Stimulated activated naive CD8-positive, alpha-beta T cell treated with anti-CD3 and anti-CD28 coated beads, Interleukin-15, Interleukin-2, amounts not matched to agents 100 U/mL and 50 U/mL, for 24 hours (primary cell): ENCODE data around the gene SH3D21.

Experiments used
- ATAC-seq: fragments of 150-1000 bp; cut with Tn5 transposase; one replicate; pipeline ENCODE4 v1.10.0; 2021
- DNase-seq: peaks from one replicate; pipeline ENCODE4 v3.0.0; 2021

Gene SH3D21

DNA sequence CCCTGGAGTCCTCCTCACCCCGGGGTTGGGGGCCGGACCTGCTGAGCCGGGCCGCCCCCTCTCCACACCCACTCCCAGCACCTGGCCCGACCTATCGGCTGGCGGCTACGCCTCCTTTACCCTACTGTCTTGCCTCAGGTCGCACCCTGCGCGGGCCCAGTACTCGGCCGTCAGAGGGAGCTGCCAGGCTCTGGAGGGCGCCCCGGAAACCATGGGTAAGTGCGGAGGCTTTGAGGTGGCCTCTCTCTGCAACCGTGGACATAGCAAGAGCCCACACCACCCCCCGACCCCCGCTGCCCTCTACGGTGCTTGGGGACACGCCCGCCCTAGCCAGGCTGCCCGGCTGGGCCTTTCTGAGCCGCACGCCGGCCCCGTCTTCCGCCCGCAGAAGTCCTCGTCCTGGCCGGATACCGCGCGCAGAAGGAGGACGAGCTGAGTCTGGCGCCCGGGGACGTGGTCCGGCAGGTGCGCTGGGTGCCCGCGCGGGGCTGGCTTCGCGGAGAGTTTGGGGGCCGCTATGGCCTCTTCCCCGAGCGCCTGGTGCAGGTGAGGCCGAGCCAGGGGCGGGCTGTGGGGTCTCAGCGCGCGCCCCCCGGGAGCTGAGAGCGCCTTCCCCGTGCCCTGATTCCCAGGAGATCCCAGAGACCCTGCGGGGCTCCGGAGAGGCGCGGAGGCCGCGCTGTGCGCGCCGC is at the start of gene SH3D21:
SH3D21 (plus strand) TSS at position 159 of the 692 bp plus-strand sequence; CDS start at position 212, 53 bp downstream.
- ATAC-seq: peak; percentile 33
- DNase-seq: peak; percentile 64

DNA sequence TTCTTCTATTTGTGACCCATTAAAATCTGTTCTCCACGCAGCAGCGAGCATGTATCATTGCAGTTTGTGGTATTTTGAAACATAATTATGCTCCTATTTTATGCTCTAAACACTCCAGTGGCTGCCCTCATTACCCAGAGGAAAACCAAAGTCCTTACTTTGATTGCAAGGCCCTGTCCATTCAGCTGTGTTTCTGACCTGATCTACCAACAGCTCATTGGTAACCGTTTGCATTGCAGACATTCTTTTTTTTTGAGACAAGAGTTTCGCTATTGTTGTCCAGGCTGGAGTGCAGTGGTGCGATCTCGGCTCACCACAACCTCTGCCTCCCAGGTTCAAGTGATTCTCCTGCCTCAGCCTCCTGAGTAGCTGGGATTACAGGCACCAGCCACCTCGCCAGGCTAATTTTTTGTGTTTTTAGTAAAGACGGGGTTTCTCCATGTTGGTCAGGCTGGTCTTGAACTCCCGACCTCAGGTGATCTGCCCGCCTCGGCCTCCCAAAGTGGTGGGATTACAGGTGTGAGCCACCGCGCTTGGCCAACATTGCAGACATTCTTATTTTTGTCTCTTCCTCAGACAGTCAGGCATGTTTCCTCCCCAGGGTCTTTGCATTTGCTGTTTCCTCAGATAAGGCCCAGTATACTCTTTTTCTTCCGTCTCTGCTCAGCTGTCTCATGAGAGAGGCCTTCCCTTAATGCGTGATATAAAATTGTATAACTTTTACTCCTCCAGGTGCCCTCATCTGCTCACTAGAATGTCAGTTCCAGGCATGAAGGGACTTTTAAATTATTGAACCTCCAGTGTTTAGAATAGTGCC is 49.4 kb upstream of the SH3D21 start:
- ATAC-seq: no peak
- no peak for DNase-seq

DNA sequence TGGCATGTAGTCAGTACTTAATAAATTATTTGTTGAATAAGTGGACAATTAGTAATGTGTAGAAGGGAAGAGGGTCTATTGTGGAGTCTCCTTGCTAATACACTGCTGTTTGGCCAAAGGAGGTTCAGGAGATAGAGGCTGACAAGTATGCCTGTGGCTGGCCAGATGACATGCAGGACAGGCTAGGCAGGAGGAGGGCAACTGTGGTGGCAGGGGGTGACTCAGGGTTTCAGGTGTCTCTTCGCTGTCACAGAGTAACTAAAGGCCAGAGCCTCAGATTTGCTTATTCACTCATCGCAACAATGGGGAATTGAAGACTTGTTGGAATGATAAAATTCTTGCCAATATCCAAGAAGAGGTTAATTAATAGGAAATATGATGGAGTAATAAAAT is 48.8 kb upstream of the SH3D21 start:
- DNase-seq (peak; percentile 11), ATAC-seq (peak; percentile 82)

DNA sequence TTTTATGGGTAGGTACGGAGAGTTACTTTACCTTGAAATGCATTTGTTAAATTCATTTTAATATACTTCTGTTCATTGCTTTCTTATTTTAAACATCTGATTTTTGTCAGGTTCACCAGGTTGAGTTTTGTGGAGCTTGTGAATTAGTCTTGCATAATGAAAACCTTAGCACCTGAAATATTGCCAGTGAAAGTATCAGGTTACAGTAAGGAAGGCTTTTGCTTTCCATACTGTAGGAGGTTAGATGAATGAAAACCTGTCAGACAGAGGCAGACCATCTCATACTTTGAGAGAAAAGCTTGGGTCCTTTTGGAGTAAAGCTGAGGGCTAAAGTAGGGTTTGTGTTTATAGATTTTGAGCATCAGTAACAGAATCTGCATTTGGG is 47.2 kb upstream of the SH3D21 start:
- ATAC-seq (no peak), DNase-seq (no peak)

DNA sequence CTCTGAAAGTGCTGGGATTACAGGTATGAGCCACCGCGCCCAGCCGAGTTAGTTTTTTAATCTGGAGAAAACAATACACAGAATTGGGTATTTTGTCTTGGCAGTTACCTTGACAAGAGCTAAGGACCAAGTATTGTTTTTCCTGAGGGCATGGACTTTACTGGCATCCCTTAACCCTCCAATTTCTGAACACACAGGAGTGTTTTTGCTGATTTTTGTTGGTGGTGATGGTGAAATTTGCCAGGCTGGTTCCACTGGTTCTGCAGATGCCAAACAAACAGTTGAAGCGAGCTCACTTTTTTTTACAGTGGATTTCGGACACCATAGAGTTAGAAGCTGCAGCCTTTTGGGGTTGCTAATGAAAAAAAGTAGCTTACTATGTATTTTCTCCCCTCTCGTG is 37.2 kb upstream of the SH3D21 start:
- no peak for ATAC-seq
- no peak for DNase-seq

DNA sequence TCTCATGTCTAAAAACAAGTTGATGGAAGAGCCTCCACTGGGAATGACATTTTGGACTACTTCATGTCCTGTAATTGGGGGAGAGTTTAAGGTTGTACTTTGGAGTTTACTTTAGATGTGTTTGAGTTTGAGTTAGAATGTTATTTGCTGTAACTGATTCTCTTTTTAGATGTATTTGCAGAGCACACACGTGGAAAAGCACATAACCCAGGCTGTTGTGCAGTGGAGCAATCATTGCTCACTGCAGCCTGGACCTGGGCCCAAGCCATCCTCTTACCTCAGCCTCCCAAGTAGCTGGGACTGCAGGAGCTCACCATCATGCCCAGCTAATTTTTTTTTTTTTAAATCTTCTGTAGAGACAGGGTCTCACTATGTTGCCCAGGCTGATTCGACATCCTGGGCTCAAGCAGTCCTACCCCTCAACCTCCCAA is 36.7 kb upstream of the SH3D21 start:
- DNase-seq (no peak), ATAC-seq (no peak)

DNA sequence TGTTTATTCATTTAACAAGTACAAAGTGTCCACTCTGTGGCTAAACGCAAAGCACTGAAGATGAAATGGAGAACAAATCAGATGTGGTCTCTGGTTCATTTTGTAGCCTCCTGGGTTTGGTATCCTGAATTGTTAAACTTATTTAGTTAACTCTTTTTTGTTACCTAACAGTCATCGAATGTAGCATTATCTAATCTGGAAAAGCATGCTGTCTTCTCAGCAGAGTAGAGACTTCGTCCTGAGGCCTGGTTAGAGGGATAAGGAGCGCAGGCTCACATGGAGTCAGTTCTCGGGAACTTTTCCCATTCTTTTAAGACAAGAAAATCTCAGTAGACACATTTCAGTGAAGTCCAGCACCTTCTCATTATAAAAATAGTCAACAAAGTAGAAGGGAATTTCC is 33.1 kb upstream of the SH3D21 start:
- DNase-seq: no peak
- ATAC-seq: no peak

DNA sequence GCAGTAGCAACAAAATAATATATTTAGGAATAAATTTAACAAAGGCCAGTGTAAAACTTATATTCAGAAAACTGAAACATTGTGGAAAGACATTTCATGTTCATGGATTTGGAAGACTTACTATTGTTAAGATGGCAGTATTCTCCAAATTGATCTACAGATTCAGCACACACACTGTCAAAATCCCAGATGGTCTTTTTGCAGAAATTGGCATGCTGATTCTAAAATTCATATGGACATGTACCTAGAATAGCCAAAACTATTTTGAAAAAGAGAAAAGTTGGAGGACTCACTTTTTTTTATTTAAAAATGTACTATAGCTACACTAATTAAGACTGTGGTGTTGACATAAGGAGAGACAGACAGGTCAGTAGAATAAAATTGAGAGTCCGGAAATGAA is 32.0 kb upstream of the SH3D21 start:
- no peak for ATAC-seq

DNA sequence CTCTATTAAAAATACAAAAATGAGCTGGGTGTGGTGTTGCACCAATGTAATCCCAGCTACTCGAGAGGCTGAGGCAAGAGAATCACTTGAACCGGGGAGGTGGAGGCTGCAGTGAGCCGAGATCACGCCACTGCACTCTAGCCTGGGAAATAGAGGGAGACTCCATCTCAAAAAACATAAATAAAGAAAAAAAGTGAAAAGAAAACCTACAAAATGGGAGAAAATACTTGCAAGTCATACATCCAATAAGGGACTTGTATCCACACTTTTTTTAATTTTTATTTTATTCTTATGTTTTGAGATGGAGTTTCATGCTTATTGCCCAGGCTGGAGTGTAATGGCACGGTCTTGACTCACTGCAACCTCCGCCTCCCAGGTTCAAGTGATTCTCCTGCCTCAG is 29.5 kb upstream of the SH3D21 start:
- DNase-seq: no peak
- no peak for ATAC-seq

More for the DNA sequence above, 32.0 kb upstream of the SH3D21 start:
- no peak for DNase-seq

DNA sequence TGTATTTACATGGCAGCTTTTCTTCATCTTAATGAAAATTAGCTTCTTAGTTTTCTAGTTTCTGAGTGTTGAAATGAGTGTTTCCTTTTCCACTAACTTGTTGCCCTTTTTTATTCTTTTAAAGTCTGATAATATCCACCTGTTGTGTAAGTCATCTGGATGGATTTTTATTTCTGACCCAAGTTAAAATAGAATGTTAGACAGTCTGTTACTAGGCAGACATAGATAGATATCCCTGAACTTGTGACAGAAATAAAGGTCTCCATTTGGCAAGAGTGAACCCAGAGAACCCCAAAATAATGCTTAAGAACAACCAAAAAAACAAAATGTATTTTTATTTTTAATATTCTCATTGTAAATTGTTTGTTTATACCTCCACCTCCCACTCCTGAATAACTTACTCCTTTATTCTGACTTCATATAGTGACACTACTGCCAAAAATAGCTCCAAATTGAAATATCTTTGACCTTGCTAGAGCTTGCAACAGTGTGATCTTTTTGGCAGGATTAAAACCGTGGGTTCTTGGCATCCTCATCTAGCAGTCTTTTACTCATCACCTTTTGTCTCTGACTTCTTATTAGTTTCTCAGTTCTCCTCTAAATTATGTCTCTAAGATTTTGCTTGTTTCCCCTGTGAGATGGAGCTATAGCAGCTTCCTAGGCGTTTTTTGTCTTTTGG is 26.9 kb upstream of the SH3D21 start:
- DNase-seq: no peak

DNA sequence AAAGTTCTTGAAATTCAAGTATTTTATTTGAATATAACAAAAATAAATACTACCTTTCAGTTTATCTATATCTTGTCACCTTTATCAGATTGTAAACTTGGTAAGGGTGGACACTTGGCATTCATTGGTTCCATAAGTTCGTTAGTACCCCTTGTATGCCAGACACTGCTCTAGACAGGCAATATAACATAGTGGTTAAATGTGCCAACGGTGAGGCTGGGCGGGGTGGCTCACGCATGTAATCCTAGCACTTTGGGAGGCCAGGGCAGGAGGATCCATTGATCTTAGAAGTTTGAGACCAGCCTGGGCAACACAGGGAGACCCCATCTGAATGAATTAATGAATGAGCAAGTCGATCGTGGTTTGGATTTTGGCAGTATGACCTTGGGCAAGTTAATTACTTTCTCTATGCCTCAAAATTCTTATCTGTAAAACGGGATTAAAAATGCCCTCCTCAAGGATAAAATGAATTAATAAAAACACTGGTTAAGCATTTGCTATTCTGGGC is 26.3 kb upstream of the SH3D21 start:
- no peak for DNase-seq
- no peak for ATAC-seq

More for the DNA sequence above, 26.9 kb upstream of the SH3D21 start:
- no peak for ATAC-seq

DNA sequence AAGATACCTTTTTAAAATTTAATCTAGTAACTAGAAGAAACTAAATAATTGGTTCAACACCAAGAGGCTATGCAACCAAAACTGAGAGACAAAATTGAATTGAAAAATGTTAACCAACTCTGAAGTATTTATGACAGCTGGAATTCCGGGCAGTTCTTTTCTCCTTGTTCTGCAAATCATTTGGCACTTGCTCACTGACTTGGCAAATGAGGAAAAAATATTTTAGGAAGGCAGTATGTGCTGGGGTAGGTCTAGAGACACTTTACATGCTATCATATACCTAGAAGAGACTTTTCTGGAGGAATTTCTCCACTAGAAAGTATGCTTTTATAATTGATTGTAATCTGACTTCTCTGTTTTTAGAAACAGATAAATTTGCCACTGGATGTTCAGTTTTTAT is 22.1 kb upstream of the SH3D21 start:
- DNase-seq: no peak
- ATAC-seq: no peak

DNA sequence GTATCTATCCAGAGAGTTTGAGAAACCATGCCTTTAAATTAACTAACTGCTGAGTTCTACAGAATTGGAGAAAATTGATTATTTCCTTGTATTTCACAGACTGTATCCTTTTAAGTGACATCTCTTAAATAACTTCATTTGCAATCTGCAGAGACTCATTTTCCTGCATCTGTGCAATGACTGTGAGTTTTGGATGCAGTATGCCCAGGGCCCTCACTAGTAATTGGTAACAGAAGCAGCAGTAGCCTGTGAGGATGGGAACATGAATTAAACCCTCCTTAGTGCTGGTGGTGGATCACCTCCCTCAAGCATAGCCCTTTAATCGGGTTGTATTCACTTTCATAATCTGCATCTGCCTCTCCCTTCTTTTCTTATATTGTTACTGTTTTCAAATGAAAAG is 21.7 kb upstream of the SH3D21 start:
- ATAC-seq: no peak

DNA sequence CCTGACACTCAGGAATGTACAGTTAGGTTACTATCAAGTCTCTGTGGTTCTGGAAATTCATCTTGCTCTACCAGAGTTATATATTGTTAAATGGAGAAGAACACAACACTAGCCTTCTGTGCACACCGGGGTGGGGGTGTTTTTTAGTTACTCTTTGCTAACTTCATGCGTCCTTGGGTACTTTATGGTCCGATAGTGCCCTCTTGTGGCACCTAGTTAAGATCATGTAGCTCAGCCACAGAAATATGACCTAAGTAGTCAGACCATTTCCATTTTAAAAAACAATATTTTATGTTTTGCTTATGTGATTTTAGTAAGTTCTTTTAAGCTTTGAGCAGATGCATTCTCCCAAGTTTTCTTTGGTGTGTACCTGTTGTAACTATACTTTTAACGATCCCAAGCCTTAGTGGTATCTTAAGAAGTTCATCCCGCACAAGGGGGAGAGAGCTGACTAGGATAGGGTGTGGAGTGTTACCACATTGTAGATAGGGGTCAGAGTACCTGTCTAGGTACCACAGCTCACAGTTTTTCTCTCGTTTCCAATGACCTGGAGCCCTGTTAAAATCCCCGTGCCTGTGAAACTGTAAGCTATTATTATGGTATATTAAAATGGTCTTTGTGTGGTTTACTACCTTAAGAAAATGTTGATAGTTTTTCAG is 20.6 kb upstream of the SH3D21 start:
- DNase-seq (peak; percentile 65), ATAC-seq (peak; percentile 62)

More for the DNA sequence above, 21.7 kb upstream of the SH3D21 start:
- DNase-seq: no peak

DNA sequence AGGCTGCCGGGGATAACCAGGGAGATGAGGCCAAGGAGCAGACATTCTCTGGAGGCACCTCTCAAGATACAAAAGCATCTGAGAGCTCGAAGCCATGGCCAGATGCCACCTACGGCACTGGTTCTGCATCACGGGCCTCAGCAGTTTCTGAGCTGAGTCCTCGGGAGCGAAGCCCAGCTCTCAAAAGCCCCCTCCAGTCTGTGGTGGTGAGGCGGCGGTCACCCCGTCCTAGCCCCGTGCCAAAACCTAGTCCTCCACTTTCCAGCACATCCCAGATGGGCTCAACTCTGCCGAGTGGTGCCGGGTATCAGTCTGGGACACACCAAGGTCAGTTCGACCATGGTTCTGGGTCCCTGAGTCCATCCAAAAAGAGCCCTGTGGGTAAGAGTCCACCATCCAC is 19.4 kb upstream of the SH3D21 start:
- ATAC-seq (no peak), DNase-seq (no peak)

DNA sequence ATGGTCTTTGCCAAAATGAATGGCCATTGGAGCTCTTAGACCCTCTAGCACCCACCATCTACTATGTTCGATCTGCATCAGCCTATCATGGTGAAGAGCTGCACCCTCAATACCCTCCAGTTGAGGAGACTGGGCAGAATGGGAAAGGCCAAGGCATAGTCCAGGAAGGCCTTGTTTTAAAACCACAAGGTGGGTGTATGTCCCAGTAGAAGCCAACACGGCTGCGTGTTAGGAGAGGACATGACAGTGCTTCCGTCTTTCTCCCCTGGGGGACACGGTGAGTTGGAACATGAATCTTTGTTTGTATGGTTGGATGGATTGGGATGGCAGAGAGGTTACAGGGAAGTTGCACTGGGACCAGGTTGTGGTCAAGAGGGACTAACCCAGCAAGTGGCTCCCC is 18.6 kb upstream of the SH3D21 start:
- DNase-seq (no peak), ATAC-seq (no peak)

DNA sequence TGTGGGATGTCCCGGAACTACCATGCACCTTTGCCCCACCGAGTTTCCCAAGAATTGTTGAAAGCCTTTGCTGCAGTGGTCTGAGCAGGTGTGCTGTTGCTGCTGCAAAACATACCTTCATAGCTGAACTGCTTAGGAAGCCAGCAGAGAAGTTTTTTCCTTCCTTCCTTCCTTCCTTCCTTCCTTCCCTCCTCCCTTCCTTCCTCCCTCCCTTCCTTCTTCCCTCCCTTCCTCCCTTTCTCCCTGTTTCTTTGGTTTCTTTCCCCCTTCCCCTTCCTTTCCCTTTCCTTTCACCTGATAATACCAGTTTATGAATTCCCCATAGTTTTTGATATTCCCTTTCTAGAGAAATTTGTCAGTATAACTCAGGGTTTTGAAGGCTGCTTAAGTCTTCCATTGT is 10.8 kb upstream of the SH3D21 start:
- DNase-seq (no peak), ATAC-seq (no peak)

DNA sequence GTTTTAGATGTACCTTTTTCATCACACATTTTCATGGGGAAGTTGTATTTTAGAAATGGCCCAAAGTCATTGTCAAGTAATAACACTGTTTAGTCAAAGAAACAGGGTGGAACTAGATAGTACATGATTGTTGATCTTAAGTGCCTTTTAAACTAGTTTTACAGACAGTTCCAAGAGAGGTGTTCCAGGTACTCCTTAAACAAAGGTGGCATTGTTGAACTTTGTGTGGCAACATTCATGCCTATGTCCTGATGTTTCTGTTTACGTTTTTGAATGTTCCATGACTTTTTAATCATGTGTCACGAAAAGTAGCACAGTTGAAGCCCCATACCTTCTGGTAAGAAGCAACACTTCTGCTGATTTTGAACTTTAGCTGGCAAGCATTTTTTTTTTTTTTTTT is 9.1 kb upstream of the SH3D21 start:
- DNase-seq: no peak

DNA sequence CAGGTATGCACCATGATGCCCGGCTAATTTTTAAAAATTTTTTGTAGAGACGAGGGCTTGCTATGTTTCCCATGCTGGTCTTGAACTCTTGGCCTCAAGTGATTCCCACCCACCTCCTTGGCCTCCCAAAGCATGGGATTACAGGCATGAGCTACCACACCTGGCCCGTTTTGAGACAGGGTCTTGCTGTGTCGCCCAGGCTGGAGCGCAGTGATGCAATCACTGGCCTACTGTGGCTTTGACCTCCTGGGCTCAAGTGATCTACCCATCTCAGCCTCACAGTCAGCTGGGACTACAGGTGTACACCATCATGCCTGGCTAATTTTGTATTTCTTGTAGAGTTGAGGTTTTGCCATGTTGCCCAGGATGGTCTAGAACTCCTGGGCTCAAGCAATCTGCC is 7.5 kb upstream of the SH3D21 start:
- no peak for ATAC-seq
- DNase-seq: no peak

More for the DNA sequence above, 9.1 kb upstream of the SH3D21 start:
- no peak for ATAC-seq

DNA sequence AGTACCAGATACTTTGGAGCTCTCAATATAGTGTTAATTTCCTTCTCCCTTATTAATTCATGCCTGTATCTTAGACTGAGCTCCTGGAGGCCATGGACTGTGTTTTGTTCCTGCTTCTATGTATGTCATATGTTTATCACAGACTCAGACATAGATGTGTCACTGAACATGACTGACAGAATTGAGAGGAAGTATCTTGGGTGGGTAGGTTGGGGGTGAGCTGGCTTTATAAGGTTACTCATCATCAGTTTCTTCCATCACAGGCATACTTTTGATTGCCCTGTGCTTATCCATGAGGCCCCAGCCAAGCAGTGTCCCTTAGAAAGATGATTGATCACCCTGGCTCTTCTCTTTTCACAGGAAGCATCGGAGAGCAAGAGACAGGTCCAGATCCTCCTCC is 5.6 kb upstream of the SH3D21 start:
- DNase-seq (no peak), ATAC-seq (peak; percentile 68)

DNA sequence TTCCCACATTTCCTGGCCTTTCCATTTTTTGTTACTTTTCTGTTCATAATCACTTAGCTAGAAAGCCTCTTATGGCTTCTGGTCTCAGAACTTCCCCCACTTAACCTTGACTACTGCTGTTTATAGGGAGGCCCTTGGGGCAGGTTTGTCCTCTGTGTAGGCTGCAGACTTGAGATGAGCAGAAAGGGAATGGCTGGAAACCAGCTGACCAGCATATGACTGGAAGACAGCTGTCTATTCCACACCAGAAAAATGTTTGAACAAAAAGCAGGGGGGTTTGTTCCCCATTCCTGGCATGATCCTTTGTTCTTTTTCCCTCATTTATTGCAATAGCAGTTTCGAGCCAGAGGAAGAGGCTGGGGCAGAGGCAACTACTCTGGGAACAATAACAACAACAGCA is 4.9 kb upstream of the SH3D21 start:
- no peak for DNase-seq
- ATAC-seq: no peak

DNA sequence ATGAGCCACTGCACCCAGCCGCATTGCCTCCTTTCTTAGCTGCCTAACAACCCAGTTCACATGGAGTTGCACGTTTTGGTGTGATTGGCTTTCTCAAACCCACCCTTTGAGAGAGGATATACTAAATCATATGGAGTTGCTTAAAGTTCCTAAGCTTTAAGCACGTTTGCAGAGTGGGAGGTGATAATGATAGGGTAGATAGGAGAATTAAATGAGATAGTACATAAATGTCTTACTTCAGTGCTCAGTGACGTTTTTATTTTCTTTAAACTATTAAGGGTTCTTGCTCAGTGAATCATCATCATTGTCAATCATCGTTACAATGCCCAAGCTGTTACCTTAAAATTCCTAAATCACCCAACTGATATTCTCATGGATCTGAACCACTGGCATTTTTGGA is 2.9 kb upstream of the SH3D21 start:
- no peak for ATAC-seq
- no peak for DNase-seq
